NCI-H1436 treated with DMSO at 0.1 percent for 48 hours (cell line): ENCODE results near the gene RAD51B.

Experiments
- DNase-seq: peaks from one replicate; lab custom pipeline; 2025; lab: John Stamatoyannopoulos, UW

The RAD51B gene

DNA sequence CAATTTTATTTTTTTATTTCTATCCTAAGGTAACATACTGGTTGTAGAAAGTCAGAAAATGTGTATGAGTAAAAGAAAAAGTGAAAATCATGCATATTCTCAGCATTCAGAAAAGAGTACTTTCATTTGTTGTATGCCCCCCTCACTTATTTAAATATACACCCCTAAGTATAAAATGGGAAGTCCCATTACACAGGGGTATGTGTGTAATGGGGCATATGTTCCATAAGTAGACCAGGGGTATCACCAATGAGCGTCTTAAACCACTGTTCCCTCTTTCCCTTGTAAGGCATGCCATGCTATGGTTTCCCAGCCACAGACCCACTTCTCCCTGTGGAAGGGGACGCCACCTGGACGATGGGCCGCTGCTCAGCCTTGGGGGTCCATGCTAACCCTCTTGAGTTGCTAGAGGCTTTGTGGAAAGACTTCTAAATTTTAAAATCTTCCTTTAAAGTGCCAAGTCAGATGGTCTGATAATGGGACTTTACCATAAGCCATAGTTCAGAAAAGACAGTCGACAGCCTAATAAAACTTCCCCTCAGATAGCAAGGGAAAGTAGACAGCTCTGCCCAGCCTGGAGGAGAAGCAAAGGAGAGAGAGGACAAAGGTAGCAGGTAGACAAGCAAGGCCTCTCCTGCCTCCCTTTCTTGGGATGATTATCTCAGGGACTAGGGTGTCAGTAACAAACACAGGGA lies 855.1 kb downstream of the RAD51B start:
- DNase-seq, result no peak

DNA sequence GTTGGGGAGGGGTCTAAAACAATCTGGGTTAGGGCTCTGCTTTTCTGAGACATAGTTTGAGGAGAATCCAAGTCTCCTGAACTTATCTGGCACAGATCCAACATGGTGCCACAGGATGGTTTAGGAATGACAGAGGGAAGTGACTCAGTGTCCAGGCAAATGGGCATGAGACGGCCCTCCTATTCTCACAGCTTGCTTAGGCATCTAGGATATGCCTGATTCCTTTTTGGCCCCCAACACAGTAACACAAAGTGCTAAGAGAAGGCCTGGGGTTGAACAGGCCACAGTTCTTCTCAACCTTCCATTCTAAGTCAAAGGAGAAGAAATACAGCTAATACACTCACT lies 855.6 kb downstream of the RAD51B start:
- no peak for DNase-seq

GRCh38 chr14:68676511-68676943 lies 856.9 kb downstream of the RAD51B start:
- no peak for DNase-seq

GRCh38 chr14:68677476-68677875 lies 857.9 kb downstream of the RAD51B start:
- no peak for DNase-seq

- DNase-seq, result no peak
Observed at GRCh38 chr14:68677901-68678300, 858.3 kb downstream of the RAD51B start.

DNA sequence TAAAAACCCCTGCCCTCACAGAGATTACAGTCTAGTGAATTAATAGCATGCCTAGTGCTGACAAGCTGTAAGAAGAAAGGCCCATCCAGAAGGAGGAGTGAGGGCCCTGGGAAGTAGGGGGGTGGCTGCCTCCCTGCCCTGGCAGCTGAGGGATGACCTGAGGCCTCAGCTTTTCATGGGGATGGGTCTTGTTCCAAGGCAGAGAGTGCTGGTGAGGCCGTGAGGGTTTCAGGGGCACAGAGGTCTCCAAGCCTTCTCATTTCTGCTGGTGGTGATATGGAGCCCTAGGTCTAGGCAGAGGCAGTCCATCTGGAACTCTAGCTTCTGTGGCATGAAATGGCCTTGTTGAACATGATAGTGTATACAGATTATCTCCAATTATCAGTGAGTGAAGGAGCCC lies 858.9 kb downstream of the RAD51B start:
- DNase-seq, result no peak

- no peak for DNase-seq
Observed at GRCh38 chr14:68679301-68679700, 859.7 kb downstream of the RAD51B start.

DNA sequence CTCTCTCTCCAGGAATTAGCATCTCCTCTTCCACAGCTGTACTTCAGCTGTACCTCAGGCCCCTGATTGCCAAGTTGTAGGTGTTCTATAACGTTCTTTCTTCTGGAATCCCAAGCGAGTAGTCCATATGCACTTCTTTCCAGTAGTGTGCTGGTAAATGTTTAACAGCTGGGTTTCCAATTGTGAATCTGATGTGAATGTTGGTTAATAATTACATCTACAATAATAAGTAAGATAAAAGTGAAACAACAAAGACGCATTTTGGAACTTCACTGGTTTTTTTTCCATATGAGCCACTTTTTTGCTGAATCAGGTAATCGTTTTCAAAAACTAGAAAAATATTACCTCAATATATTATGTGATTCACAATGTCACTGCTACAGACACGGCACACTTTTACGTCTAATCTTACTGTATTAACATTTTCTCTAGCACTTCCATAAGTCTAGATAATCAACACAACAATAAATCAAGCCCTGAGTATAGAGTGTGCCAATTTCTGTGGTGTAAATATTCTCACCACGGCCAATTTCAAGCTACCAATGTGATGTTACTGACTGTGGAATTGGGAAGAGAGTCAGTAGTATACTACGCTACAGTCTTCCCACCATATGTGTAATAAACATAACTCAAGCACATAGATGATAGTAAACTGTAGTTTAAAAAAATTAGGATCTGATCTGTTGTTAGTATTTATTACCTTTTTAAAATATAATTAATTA lies 860.3 kb downstream of the RAD51B start:
- no peak for DNase-seq

GRCh38 chr14:68680541-68681051 lies 861.0 kb downstream of the RAD51B start:
- no peak for DNase-seq

DNA sequence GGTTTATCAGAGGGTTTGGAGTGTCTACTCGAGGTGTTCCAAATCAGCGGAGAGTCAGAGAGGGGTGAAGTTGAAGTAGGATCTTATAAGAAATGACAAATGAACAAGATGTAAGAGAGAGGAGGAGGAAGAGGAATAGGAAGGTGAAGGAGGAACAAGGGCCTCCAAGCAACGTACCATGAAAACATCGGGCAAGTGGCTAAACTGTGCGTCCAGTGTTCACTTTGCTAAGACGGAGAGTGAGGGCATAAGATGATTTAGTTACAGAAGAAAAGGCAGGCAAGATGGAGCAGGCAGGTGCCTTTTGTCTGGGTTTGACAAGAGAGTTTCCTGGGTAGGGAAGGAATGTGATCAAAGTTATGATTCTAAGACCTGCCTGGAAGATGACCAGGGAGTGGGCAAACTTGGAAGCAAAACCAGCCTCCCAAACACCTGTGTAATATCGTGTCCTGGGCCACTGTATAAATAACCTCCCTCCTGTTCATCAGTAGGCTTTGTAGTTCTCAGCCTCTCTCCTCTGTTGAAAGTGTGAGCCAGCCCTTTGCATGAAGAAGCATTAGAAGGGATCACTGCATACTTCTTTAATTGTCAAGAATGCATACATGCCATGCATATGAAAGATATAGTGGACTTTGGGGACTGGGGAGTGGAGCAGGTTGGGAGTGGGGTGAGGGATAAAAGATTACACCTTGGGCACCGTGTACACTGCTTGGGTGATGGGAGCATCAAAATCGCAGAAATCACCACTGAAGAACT lies 861.9 kb downstream of the RAD51B start:
- DNase-seq, result no peak

GRCh38 chr14:68682166-68683103 lies 862.9 kb downstream of the RAD51B start:
- DNase-seq, result no peak

DNA sequence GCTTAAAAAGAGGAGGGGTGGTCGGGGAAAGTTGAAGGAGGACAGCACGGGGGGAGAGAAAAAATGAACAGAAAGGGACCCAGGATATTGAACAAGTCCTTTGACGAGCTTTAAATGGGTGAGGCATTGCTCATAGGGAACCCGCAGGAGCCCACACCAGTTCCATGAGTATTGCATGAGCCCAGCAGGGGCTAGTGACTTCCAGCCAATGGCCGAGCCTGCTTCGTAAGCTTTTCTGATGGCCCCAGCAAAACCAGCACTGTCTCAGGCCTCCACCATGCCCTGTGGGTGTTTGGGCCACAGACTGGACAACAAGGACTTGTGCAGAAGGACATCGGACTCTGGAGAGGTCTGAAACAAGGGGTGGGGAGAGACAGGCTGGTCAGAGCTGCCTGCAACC lies 863.7 kb downstream of the RAD51B start:
- DNase-seq, result no peak

- DNase-seq, result no peak
Observed at GRCh38 chr14:68684466-68685418, 865.2 kb downstream of the RAD51B start.

DNA sequence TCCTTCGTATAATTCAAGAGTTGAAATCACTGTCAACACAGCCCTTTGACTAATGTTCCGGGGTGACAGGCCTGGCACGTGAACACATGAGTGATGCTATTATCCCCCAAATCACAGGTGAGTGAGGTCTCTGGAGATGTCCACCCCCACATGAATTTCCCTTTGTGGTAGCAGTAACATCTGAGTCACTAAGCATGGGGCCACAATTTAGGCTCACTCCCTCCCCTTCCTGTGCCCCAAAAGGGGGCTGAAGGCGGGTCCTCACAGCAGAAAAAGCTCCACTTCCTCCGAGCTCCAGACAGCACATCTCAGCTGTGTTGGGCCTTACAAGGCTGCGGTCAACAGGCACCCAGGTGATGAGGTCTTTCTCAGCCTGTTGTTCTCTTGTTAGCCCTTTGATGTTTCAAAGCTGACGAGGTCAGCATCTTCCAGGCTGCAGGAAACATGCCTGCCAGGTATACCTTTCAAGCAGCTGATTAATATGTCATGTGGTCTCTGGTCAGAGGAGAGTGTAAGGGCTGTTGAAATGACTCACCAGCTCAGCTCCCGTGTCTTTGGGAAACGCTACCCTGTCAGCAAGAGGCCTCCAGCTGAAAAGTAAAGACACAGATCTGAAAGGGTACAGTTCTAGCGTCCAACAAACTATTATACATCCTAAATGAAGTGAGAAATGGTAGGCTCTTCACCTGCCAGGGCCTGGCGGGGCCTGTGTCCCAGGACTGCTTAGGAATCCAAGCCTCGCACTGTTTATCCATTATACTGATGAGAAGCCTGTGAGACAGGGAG lies 866.0 kb downstream of the RAD51B start:
- DNase-seq, result no peak

DNA sequence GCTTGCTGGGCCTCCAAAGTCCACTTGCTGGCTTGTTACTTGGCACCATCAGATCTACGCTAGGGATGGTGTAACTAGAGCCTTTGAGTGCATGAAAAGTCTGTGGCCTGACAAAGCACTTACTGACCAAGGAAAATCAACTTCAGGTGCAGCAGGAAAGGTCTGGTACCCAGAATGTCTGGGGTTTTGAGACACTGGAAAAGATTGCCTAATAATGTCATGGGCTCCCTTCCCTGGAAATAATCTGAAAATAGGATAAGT lies 866.6 kb downstream of the RAD51B start:
- no peak for DNase-seq

- DNase-seq, result no peak
Observed at GRCh38 chr14:68686724-68687123, 867.1 kb downstream of the RAD51B start.

- DNase-seq, result no peak
Observed at GRCh38 chr14:68687746-68688145, 868.2 kb downstream of the RAD51B start.

- no peak for DNase-seq
Observed at GRCh38 chr14:68688872-68689371, 869.3 kb downstream of the RAD51B start.

DNA sequence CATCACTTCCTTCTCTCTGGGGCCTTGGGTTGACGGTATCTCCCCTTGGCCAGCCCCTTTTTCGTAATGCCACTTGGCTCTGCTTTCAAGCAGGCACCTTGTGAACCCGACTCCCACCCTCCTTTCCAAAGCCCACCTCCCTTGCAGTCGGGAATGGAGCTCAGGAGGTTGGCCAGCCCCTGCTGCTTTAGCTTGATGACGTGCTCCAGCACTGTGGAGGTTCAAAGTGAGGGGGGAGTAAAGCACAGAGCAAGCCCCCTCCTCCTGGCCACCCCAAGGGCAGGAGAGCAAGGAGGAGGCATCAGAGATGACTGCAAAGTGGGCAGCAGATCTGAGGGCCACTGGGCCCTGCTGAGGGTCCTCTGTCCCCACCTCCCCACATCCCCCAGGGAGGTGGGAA lies 869.9 kb downstream of the RAD51B start:
- DNase-seq, result no peak
